Endodermal cell (in vitro differentiated cells): ENCODE results near the gene KIAA1755. TPM values are rescaled to one million over a fixed set of nuclear protein-coding genes. Genes with fewer than 3 reads are reported as not detected.

Experiments
- DNase-seq: peaks from one replicate; pipeline ENCODE4 v3.0.0-alpha.2; 2017
- H3K27ac ChIP-seq: 2 replicates; pipeline ENCODE4 v1.5.1; 2013; ENCODE audit warnings: mild to moderate bottlenecking, low read depth, low read length, moderate library complexity
- H3K27me3 ChIP-seq: 2 replicates; pipeline ENCODE4 v1.6.1; 2013; ENCODE audit warnings: mild to moderate bottlenecking, low read length, moderate library complexity; ENCODE audit not compliant: insufficient read depth, control insufficient read depth, poor library complexity, severe bottlenecking
- H3K36me3 ChIP-seq: 2 replicates; pipeline ENCODE4 v1.7.0; 2013; ENCODE audit warnings: mild to moderate bottlenecking, low read length, moderate library complexity; ENCODE audit not compliant: control insufficient read depth, insufficient read depth
- H3K4me1 ChIP-seq: one replicate; pipeline ENCODE4 v1.7.0; 2013; ENCODE audit warnings: low read length; ENCODE audit not compliant: control insufficient read depth, insufficient read depth
- H3K4me3 ChIP-seq: 2 replicates; pipeline ENCODE4 v1.5.1; 2013; ENCODE audit warnings: mild to moderate bottlenecking, low read length, moderate library complexity
- H3K9ac ChIP-seq: 2 replicates; pipeline ENCODE4 v1.6.1; 2013; ENCODE audit warnings: mild to moderate bottlenecking, low read length, moderate library complexity; ENCODE audit not compliant: poor library complexity, severe bottlenecking; ENCODE audit errors: extremely low read depth
- H3K9me3 ChIP-seq: 2 replicates; pipeline ENCODE4 v1.6.1; 2013; ENCODE audit warnings: mild to moderate bottlenecking, low read length, moderate library complexity; ENCODE audit not compliant: control insufficient read depth
- H3K27ac Mint-ChIP-seq: 2 replicates; pipeline ENCODE4 v1.8.0; 2020; ENCODE audit warnings: mixed read lengths
- H3K27me3 Mint-ChIP-seq: 2 replicates; pipeline ENCODE4 v1.8.0; 2021; ENCODE audit warnings: mild to moderate bottlenecking, mixed read lengths; ENCODE audit not compliant: insufficient read depth
- H3K36me3 Mint-ChIP-seq: 2 replicates; pipeline ENCODE4 v1.8.0; 2020; ENCODE audit warnings: low read depth, mixed read lengths
- H3K4me1 Mint-ChIP-seq: 2 replicates; pipeline ENCODE4 v1.8.0; 2020; ENCODE audit warnings: mixed read lengths
- H3K4me3 Mint-ChIP-seq: 2 replicates; pipeline ENCODE4 v1.8.0; 2020; ENCODE audit warnings: mild to moderate bottlenecking, moderate library complexity, mixed read lengths
- H3K9me3 Mint-ChIP-seq: 2 replicates; pipeline ENCODE4 v1.8.0; 2020; ENCODE audit warnings: mild to moderate bottlenecking, mixed read lengths
- CTCF ChIP-seq: fragments of 200-600 bp; sonication (generic); conservative IDR thresholded peaks from 2 replicates; pipeline ENCODE4 v1.5.0; 2021; ENCODE audit warnings: antibody characterized with exemption, mild to moderate bottlenecking
- WGBS, 2 experiments: methylation state at CpG; one replicate each; pipeline versions ENCODE4 v1.1.5 to v1.1.7; 2013; ENCODE audit warnings: missing lambda C conversion rate in 2 of 2, mixed read lengths in 1 of 2; ENCODE audit not compliant: insufficient coverage in 1 of 2, insufficient read length in 1 of 2; 5-methylcytosine and 5-hydroxymethylcytosine counted together
- total RNA-seq, 2 donors: library from RNA; stranded (reverse); fragmentation: NEBNext Ultra II Directional in 1 of 2; extraction: Animal tissue kit (Norgen Biotek cat#: 25700) in 1 of 2; gene quantifications; 2 replicates in 1 of 2; 3 replicates in 1 of 2; pipeline ENCODE4 v1.2.1, GENCODE V29; 2021

The KIAA1755 gene
- total RNA-seq, 2 donors from 2014 or later, result not detected

GRCh38 chr20:38173237-38174156 lies 87.0 kb downstream of the KIAA1755 start:
- 81 to 85% methylated on average over 7 to 14 of the region's 14 CpGs for WGBS, 2 experiments
- H3K4me3 ChIP-seq, result no peak overlapping the region
- TF ChIP-seq CTCF, result no peak
- Mint-ChIP-seq H3K4me3 (no peak overlapping the region), H3K27ac (no peak overlapping the region), H3K27me3 (no peaks in the 10 kb centered on the region), H3K4me1 (no peaks in the 10 kb centered on the region), H3K9me3 (no peaks in the 10 kb centered on the region), H3K36me3 (no peaks in the 10 kb centered on the region)
- H3K9me3 ChIP-seq, result no peaks in the 10 kb centered on the region
- DNase-seq, result no peak
- H3K27me3 ChIP-seq, result no peaks in the 10 kb centered on the region
- no peaks in the 10 kb centered on the region for H3K4me1 ChIP-seq
- H3K36me3 ChIP-seq, result no peaks in the 10 kb centered on the region
- H3K9ac ChIP-seq, result no peak overlapping the region
- H3K27ac ChIP-seq, result no peak overlapping the region

- TF ChIP-seq CTCF, result no peak
- H3K4me3 Mint-ChIP-seq, result no peak overlapping the region
- Histone ChIP-seq H3K9ac (no peak overlapping the region), H3K27ac (no peak overlapping the region), H3K27me3 (no peaks in the 10 kb centered on the region), H3K36me3 (no peaks in the 10 kb centered on the region), H3K4me3 (no peak overlapping the region), H3K4me1 (no peaks in the 10 kb centered on the region), H3K9me3 (no peaks in the 10 kb centered on the region)
- H3K4me1 Mint-ChIP-seq, result no peaks in the 10 kb centered on the region
- DNase-seq, result no peak
- H3K9me3 Mint-ChIP-seq, result no peaks in the 10 kb centered on the region
- H3K27me3 Mint-ChIP-seq, result no peaks in the 10 kb centered on the region
- no peaks in the 10 kb centered on the region for H3K36me3 Mint-ChIP-seq
- no peak overlapping the region for H3K27ac Mint-ChIP-seq
- 67 to 85% methylated on average over 1 to 4 of the region's 4 CpGs for WGBS, 2 experiments
Observed at GRCh38 chr20:38172408-38172807, 88.1 kb downstream of the KIAA1755 start.

GRCh38 chr20:38171675-38172043 lies 88.9 kb downstream of the KIAA1755 start:
- no peaks in the 10 kb centered on the region for H3K4me1 ChIP-seq
- WGBS, 2 experiments, result 57 to 80% methylated on average over 1 to 3 of the region's 4 CpGs
- Mint-ChIP-seq H3K27me3 (no peaks in the 10 kb centered on the region), H3K27ac (no peak overlapping the region), H3K9me3 (no peaks in the 10 kb centered on the region), H3K4me3 (no peak overlapping the region), H3K36me3 (no peaks in the 10 kb centered on the region), H3K4me1 (no peaks in the 10 kb centered on the region)
- H3K9ac ChIP-seq, result no peak overlapping the region
- H3K36me3 ChIP-seq, result no peaks in the 10 kb centered on the region
- no peaks in the 10 kb centered on the region for H3K9me3 ChIP-seq
- H3K27ac ChIP-seq, result no peak overlapping the region
- no peak overlapping the region for H3K4me3 ChIP-seq
- H3K27me3 ChIP-seq, result no peaks in the 10 kb centered on the region
- no peak for DNase-seq
- no peak for TF ChIP-seq CTCF
